Measurements from ENCODE around the gene PAFAH1B2. TPM values are rescaled to one million over a fixed set of nuclear protein-coding genes. Genes with fewer than 3 reads are reported as not detected.

PAFAH1B2 gene
- total and polyA plus RNA-seq, 2 of the 8 experiments (the other 6 are each of a cell fraction or from before 2014, with no cell fraction given): 38.2 to 161 TPM

GRCh38 chr11:117171007-117171403 lies 26.9 kb downstream of the PAFAH1B2 start:
- no peak overlapping the region for H2BK120ac ChIP-seq (replicated peaks; ENCODE audit: low read depth, low read length)
- peaks cover 0 to 3% of the 10 kb centered on the region in 2 experiments for H4K20me1 ChIP-seq (replicated peaks in 1 of 2; ENCODE audit: control insufficient read depth in 1 of 2, insufficient read depth in 2 of 2, low read length in 2 of 2)
- WGBS, 2 experiments (ENCODE audit: extremely low coverage in 1 of 2, insufficient coverage in 1 of 2, insufficient read length in 1 of 2, insufficient replicate concordance in 2 of 2, low coverage in 1 of 2, low lambda C conversion rate in 2 of 2, missing lambda C conversion rate in 1 of 2): 100% methylated on average over 2 of the region's 2 CpGs; no CpG with 5 or more reads in 1 of the 2 experiments
- DNase-seq (ENCODE audit: low read depth in 1 of 2, low spot score in 2 of 2): no peak
- no peak overlapping the region for H3K56ac ChIP-seq (replicated peaks; ENCODE audit: insufficient read length, low read depth, low read length)
- H2BK12ac ChIP-seq (ENCODE audit: low read depth, low read length): no peak overlapping the region
- no peak overlapping the region for H2AK5ac ChIP-seq (ENCODE audit: low read depth, low read length)
- H4K8ac ChIP-seq (ENCODE audit: extremely low read depth, insufficient read depth, low read length): no peak overlapping the region
- no peaks in the 10 kb centered on the region for H3K9me3 ChIP-seq (ENCODE audit: insufficient read depth in 2 of 2, low read depth in 1 of 2, low read length in 1 of 2)
- H3K18ac ChIP-seq (ENCODE audit: extremely low read depth, low read length): no peak overlapping the region
- CTCF ChIA-PET (ENCODE audit: partially characterized antibody): interaction anchor here (0.6 to 2.8 kb wide), 4 partner anchors 10 to 25 kb away, joined by 3 to 24 read pairs (median 7); no protein-coding TSS in a partner anchor
- no peak overlapping the region for H2AFZ ChIP-seq (ENCODE audit: low read length)
- no peaks in the 10 kb centered on the region for H3K4me1 ChIP-seq (replicated peaks in 1 of 4; ENCODE audit: control insufficient read depth in 3 of 4, insufficient read depth in 4 of 4, low read length in 3 of 4)
- H3K79me2 ChIP-seq (ENCODE audit: control insufficient read depth in 1 of 2, insufficient read depth in 2 of 2, low read length in 2 of 2): no peaks in the 10 kb centered on the region
- H2BK20ac ChIP-seq (ENCODE audit: low read length): no peak overlapping the region
- H3K79me1 ChIP-seq (ENCODE audit: low read depth, low read length): no peaks in the 10 kb centered on the region; the same call in 1 of the 2 replicates
- no peak overlapping the region for H3K23ac ChIP-seq (ENCODE audit: insufficient read length)
- no peak overlapping the region for H3K14ac ChIP-seq (ENCODE audit: insufficient read length)
- H4K5ac ChIP-seq (ENCODE audit: insufficient read length, low read depth, low read length): no peak overlapping the region
- no peak overlapping the region for H3K4me3 ChIP-seq (ENCODE audit: extremely low read depth in 1 of 4, insufficient read depth in 2 of 4, low read depth in 3 of 4, low read length in 4 of 4)
- no peak for FAIRE-seq
- no peak overlapping the region for H4K91ac ChIP-seq (replicated peaks; ENCODE audit: insufficient read length, low read length)
- H3K23me2 ChIP-seq (ENCODE audit: low read depth, low read length): no peaks in the 10 kb centered on the region
- no peaks in the 10 kb centered on the region for H3K27me3 ChIP-seq (replicated peaks in 1 of 4; ENCODE audit: control insufficient read depth in 3 of 4, extremely low read depth in 1 of 4, insufficient read depth in 3 of 4, low read length in 3 of 4)
- no peak overlapping the region for H2BK15ac ChIP-seq (ENCODE audit: low read length)
- no peak overlapping the region for H2BK5ac ChIP-seq (ENCODE audit: low read depth, low read length)
- H3K9ac ChIP-seq (replicated peaks in 1 of 4; ENCODE audit: extremely low read depth in 1 of 4, low read depth in 3 of 4, low read length in 3 of 4): no peak overlapping the region
- peaks cover 6 to 47% (median 23%) of the 10 kb centered on the region in 4 experiments; a peak in 6 of 8 replicates for H3K36me3 ChIP-seq (ENCODE audit: control insufficient read depth in 2 of 4, insufficient read depth in 4 of 4, low read length in 3 of 4)
- H3K27ac ChIP-seq (ENCODE audit: low read depth, low read length): no peak overlapping the region
- POLR2A ChIA-PET (ENCODE audit: partially characterized antibody): interaction anchor here (1.2 to 4.3 kb wide), 5 partner anchors 8 to 49 kb away, joined by 3 to 35 read pairs (median 5); partner anchors contain the start of genes PAFAH1B2 and SIDT2
- H3K4ac ChIP-seq (replicated peaks; ENCODE audit: insufficient read length, low read depth, low read length): no peak overlapping the region
- no peak overlapping the region for H3K4me2 ChIP-seq (ENCODE audit: insufficient read depth in 1 of 2, low read depth in 2 of 2, low read length in 2 of 2)
- TF ChIP-seq POLR2AphosphoS5 (IDR thresholded peaks at IDR 0.05; ENCODE audit: low read depth, low read length): no peak

Measured in H1 (cell line).